Spleen (tissue), 11 donors: ENCODE measurements around the gene DTNA. TPM values are rescaled to one million over a fixed set of nuclear protein-coding genes. Genes with fewer than 3 reads are reported as not detected.

ENCODE experiments used
- DNase-seq: peaks from one replicate; pipeline ENCODE4 v3.0.0-alpha.2; 2020
- H3K27ac ChIP-seq, 8 donors: fragments of 200-600 bp; sonication (generic) in 7 of 8; 1 replicate in 4 of 8; 2 replicates in 4 of 8; pipeline versions ENCODE4 v1.5.0 to v1.8.0; 2016 to 2021; ENCODE audit warnings: inconsistent platforms in 4 of 8, mild to moderate bottlenecking in 4 of 8, moderate library complexity in 1 of 8
- H3K27me3 ChIP-seq, 7 donors: fragments of 200-600 bp; sonication (generic) in 6 of 7; replicated peaks in 1 of 7; 1 replicate in 4 of 7; 2 replicates in 3 of 7; pipeline versions ENCODE4 v1.5.0 to v1.8.0; 2016 to 2021; ENCODE audit warnings: inconsistent platforms in 3 of 7, mild to moderate bottlenecking in 1 of 7
- H3K36me3 ChIP-seq, 6 donors: fragments of 200-600 bp; sonication (generic) in 5 of 6; 1 replicate in 4 of 6; 2 replicates in 2 of 6; pipeline versions ENCODE4 v1.5.0 to v1.8.0; 2016 to 2021; ENCODE audit warnings: inconsistent platforms in 2 of 6
- H3K4me1 ChIP-seq, 6 donors: fragments of 200-600 bp; sonication (generic) in 5 of 6; 1 replicate in 3 of 6; 2 replicates in 3 of 6; pipeline versions ENCODE4 v1.5.0 to v1.8.0; 2016 to 2021; ENCODE audit warnings: inconsistent platforms in 3 of 6
- H3K4me3 ChIP-seq, 8 donors: fragments of 200-600 bp; sonication (generic) in 7 of 8; 1 replicate in 4 of 8; 2 replicates in 4 of 8; pipeline versions ENCODE4 v1.5.0 to v1.8.0; 2016 to 2021; ENCODE audit warnings: inconsistent platforms in 4 of 8, mild to moderate bottlenecking in 4 of 8, moderate library complexity in 2 of 8
- H3K9me3 ChIP-seq, 8 donors: fragments of 200-600 bp; sonication (generic) in 7 of 8; 1 replicate in 4 of 8; 2 replicates in 4 of 8; pipeline versions ENCODE4 v1.5.0 to v1.8.0; 2016 to 2021; ENCODE audit warnings: inconsistent platforms in 4 of 8
- CTCF ChIP-seq, 11 experiments: fragments of 200-600 bp in 7 of 11; fragments of 450-650 bp in 4 of 11; sonication (generic) in 4 of 11; IDR thresholded peaks in 8 of 11; conservative IDR thresholded peaks in 3 of 11; 1 replicate in 7 of 11; 2 replicates in 4 of 11; pipeline versions ENCODE4 v1.4.0 to v1.8.0; 2016 to 2021; ENCODE audit warnings: antibody characterized with exemption in 11 of 11, inconsistent platforms in 4 of 11, mild to moderate bottlenecking in 1 of 11
- POLR2A ChIP-seq, 3 donors: fragments of 450-650 bp; IDR thresholded peaks; one replicate each; pipeline ENCODE4 v1.5.1; 2017; ENCODE audit warnings: antibody characterized with exemption in 3 of 3, mild to moderate bottlenecking in 1 of 3
- POLR2AphosphoS5 ChIP-seq, 3 donors: sonication (generic); formaldehyde crosslinking; IDR thresholded peaks; one replicate each; pipeline ENCODE4 v1.5.1; 2017; ENCODE audit warnings: antibody characterized with exemption in 3 of 3
- WGBS, 5 donors: extraction: QIAGEN DNeasy Blood & Tissue Kit in 3 of 5; methylation state at CpG; one replicate each; pipeline versions ENCODE4 v1.1.5 to v1.1.7; 2013 to 2018; 5-methylcytosine and 5-hydroxymethylcytosine counted together
- intact Hi-C: fragments of 100-400 bp; cut with DNase I; formaldehyde crosslinking; loops from one replicate; pipeline ENCODE4 v1.15.0; 2023; ENCODE audit warnings: low total_unique reads
- polyA plus RNA-seq, 3 donors: library from polyadenylated mRNA; stranded (reverse); fragments of 200-250 nt; gene quantifications; one replicate each; pipeline ENCODE4 v1.2.1, GENCODE V29; 2013
- total RNA-seq, 7 donors: library from RNA; depleted of rRNA in 3 of 7; stranded (reverse); fragments of >200 nt in 3 of 7; fragmentation: NEBNext Ultra II Directional in 4 of 7; extraction: Animal tissue kit (Norgen Biotek cat#: 25700) in 4 of 7; gene quantifications; one replicate each; pipeline versions ENCODE4 v1.1.0 to v1.2.1, GENCODE V29; 2016 to 2021
- donor health status: healthy with polysubstance abuse.
- donor health status: DM: no; HTN: no; CAD: no; lungs with moderate emphysema.
- donor health status: DM: no; HTN: no; CAD: no.
- donor health status: Bipolar disorder and iron deficiency.
- donor health status: healthy.
- donor health status: DM: no; HTN: no; CAD: no.
- donor health status: DM: yes; HTN: yes; CAD: no.

Gene DTNA
- total and polyA plus RNA-seq, 10 donors, result 3.0 to 29.2 (median 14.2) TPM

GRCh38 chr18:34820360-34821065 is 110.4 kb downstream of the DTNA start:
- H3K9me3 ChIP-seq, result no peaks in the 10 kb centered on the region
- no peak overlapping the region for H3K4me3 ChIP-seq
- peaks cover 0 to 3% (median 0%) of the 10 kb centered on the region in 6 donors for H3K36me3 ChIP-seq
- H3K27ac ChIP-seq, result no peak overlapping the region
- TF ChIP-seq CTCF (IDR thresholded peaks at IDR 0.05 in 8 of 11, conservative IDR thresholded peaks at IDR 0.05 in 3 of 11) (no peak), POLR2AphosphoS5 (IDR thresholded peaks at IDR 0.05) (no peak), POLR2A (IDR thresholded peaks at IDR 0.05) (no peak)
- DNase-seq, result no peak
- H3K27me3 ChIP-seq, result no peaks in the 10 kb centered on the region
- WGBS, 5 donors, result 80 to 88% (median 83%) methylated on average over 7 of the region's 7 CpGs
- no peaks in the 10 kb centered on the region for H3K4me1 ChIP-seq
- intact Hi-C loops, result no loop called here

- H3K4me3 ChIP-seq, result no peak overlapping the region
- H3K27ac ChIP-seq, result no peak overlapping the region
- peaks cover 0 to 3% (median 0%) of the 10 kb centered on the region in 6 donors for H3K36me3 ChIP-seq
- no peaks in the 10 kb centered on the region for H3K27me3 ChIP-seq
- no peaks in the 10 kb centered on the region for H3K9me3 ChIP-seq
- no peak for TF ChIP-seq POLR2A (IDR thresholded peaks at IDR 0.05)
- no peak for TF ChIP-seq POLR2AphosphoS5 (IDR thresholded peaks at IDR 0.05)
- no peak for TF ChIP-seq CTCF (IDR thresholded peaks at IDR 0.05 in 8 of 11, conservative IDR thresholded peaks at IDR 0.05 in 3 of 11)
- intact Hi-C loops, result no loop called here
- no peaks in the 10 kb centered on the region for H3K4me1 ChIP-seq
- DNase-seq, result no peak
- WGBS, 5 donors, result 77 to 89% (median 84%) methylated on average over 6 of the region's 6 CpGs
Measured at GRCh38 chr18:34821669-34822210, 111.6 kb downstream of the DTNA start.

- no peak for TF ChIP-seq CTCF (IDR thresholded peaks at IDR 0.05 in 8 of 11, conservative IDR thresholded peaks at IDR 0.05 in 3 of 11)
- TF ChIP-seq POLR2AphosphoS5 (IDR thresholded peaks at IDR 0.05), result no peak
- TF ChIP-seq POLR2A (IDR thresholded peaks at IDR 0.05), result no peak
- WGBS, 5 donors, result 84 to 95% (median 94%) methylated on average over 2 of the region's 2 CpGs
- no peaks in the 10 kb centered on the region for H3K9me3 ChIP-seq
- H3K4me1 ChIP-seq, result no peaks in the 10 kb centered on the region
- no peak overlapping the region for H3K4me3 ChIP-seq
- no peak overlapping the region for H3K27ac ChIP-seq
- no peak for DNase-seq
- intact Hi-C loops, result no loop called here
- H3K36me3 ChIP-seq, result no peaks in the 10 kb centered on the region
- H3K27me3 ChIP-seq, result no peaks in the 10 kb centered on the region
Measured at GRCh38 chr18:34828093-34828492, 118.0 kb downstream of the DTNA start.

- H3K4me1 ChIP-seq, result no peaks in the 10 kb centered on the region
- H3K27ac ChIP-seq, result peak overlapping the region in 1 of 8 donors; percentile 26
- no peak for DNase-seq
- WGBS, 5 donors, result 42 to 57% (median 45%) methylated on average over 2 of the region's 2 CpGs
- TF ChIP-seq POLR2A (IDR thresholded peaks at IDR 0.05) (no peak), POLR2AphosphoS5 (IDR thresholded peaks at IDR 0.05) (no peak), CTCF (IDR thresholded peaks at IDR 0.05 in 8 of 11, conservative IDR thresholded peaks at IDR 0.05 in 3 of 11) (no peak)
- no peaks in the 10 kb centered on the region for H3K36me3 ChIP-seq
- no peaks in the 10 kb centered on the region for H3K9me3 ChIP-seq
- H3K27me3 ChIP-seq, result no peaks in the 10 kb centered on the region
- H3K4me3 ChIP-seq, result no peak overlapping the region
- intact Hi-C loops, result no loop called here
Measured at GRCh38 chr18:34834897-34835296, 124.8 kb downstream of the DTNA start.
